Nephron progenitor cell (in vitro differentiated cells): ENCODE data around the gene MTFMT.

ENCODE experiments used
- DNase-seq: peaks from one replicate; pipeline ENCODE4 v3.0.0; 2021
- H3K27ac Mint-ChIP-seq: 2 replicates; pipeline ENCODE4 v1.8.0; 2021; ENCODE audit warnings: mild to moderate bottlenecking, moderate library complexity, mixed read lengths
- H3K27me3 Mint-ChIP-seq: 2 replicates; pipeline ENCODE4 v1.8.0; 2021; ENCODE audit warnings: mild to moderate bottlenecking, low read depth, mixed read lengths; ENCODE audit not compliant: poor library complexity
- H3K36me3 Mint-ChIP-seq: 2 replicates; pipeline ENCODE4 v1.8.0; 2021; ENCODE audit warnings: low read depth, mixed read lengths
- H3K4me1 Mint-ChIP-seq: 2 replicates; pipeline ENCODE4 v1.8.0; 2021; ENCODE audit warnings: mixed read lengths
- H3K4me3 Mint-ChIP-seq: 2 replicates; pipeline ENCODE4 v1.8.0; 2021; ENCODE audit warnings: mild to moderate bottlenecking, moderate library complexity, mixed read lengths
- H3K9me3 Mint-ChIP-seq: 2 replicates; pipeline ENCODE4 v1.8.0; 2021; ENCODE audit warnings: mild to moderate bottlenecking, moderate library complexity, mixed read lengths
- CTCF ChIP-seq: fragments of 200-600 bp; sonication (generic); IDR thresholded peaks from 2 replicates; pipeline ENCODE4 v1.5.0; 2021; ENCODE audit warnings: antibody characterized with exemption

MTFMT gene

DNA sequence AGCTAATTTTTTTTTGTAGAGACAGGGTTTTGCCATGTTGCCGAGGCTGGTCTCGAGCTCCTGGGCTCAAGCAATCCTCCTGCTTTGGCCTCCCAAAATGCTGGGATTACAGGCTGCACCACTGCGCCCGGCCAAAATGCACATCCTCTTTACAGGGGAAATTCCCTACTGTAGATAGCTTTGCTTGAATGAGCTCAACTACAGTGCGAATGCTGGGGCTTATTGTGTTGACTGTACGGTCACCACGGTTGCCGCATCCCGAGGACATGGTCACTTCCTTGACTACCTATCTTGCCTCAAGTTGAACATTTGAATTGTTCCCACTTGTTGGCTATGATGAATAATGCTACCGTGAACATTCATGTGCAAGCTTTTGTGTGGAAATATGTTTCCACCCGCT is 5.3 kb upstream of the MTFMT start:
- H3K4me3 Mint-ChIP-seq = no peak overlapping the region
- H3K27me3 Mint-ChIP-seq = peaks cover 13% of the 10 kb centered on the region
- H3K36me3 Mint-ChIP-seq = no peaks in the 10 kb centered on the region
- H3K4me1 Mint-ChIP-seq = peaks cover 38% of the 10 kb centered on the region
- H3K27ac Mint-ChIP-seq = no peak overlapping the region
- DNase-seq = no peak
- no peaks in the 10 kb centered on the region for H3K9me3 Mint-ChIP-seq
- TF ChIP-seq CTCF = no peak

- H3K27ac Mint-ChIP-seq = no peak overlapping the region
- H3K4me1 Mint-ChIP-seq = peaks cover 29% of the 10 kb centered on the region
- DNase-seq = no peak
- no peaks in the 10 kb centered on the region for H3K9me3 Mint-ChIP-seq
- H3K36me3 Mint-ChIP-seq = no peaks in the 10 kb centered on the region
- H3K4me3 Mint-ChIP-seq = no peak overlapping the region
- no peak for TF ChIP-seq CTCF
- peaks cover 13% of the 10 kb centered on the region for H3K27me3 Mint-ChIP-seq
These were observed 4.3 kb upstream of the MTFMT start for GRCh38 chr15:65033659-65034269.

- Mint-ChIP-seq H3K4me1 (peaks cover 33% of the 10 kb centered on the region), H3K36me3 (no peaks in the 10 kb centered on the region), H3K9me3 (no peaks in the 10 kb centered on the region), H3K4me3 (peak overlapping the region; percentile 42), H3K27ac (no peak overlapping the region), H3K27me3 (peaks cover 13% of the 10 kb centered on the region)
- peak; percentile 82 for TF ChIP-seq CTCF
- peak; percentile 75 for DNase-seq
These were observed 3.5 kb upstream of the MTFMT start for GRCh38 chr15:65032801-65033537.

- no peak for DNase-seq
- Mint-ChIP-seq H3K36me3 (peaks cover 15% of the 10 kb centered on the region), H3K4me1 (peaks cover 41% of the 10 kb centered on the region), H3K4me3 (peak overlapping the region; percentile 68), H3K27me3 (peaks cover 13% of the 10 kb centered on the region), H3K9me3 (no peaks in the 10 kb centered on the region), H3K27ac (no peak overlapping the region)
- no peak for TF ChIP-seq CTCF
These were observed 333 bp upstream of the MTFMT start for GRCh38 chr15:65029736-65030208.

GRCh38 chr15:65028338-65028737 is 1.1 kb downstream of the MTFMT start:
- Mint-ChIP-seq H3K36me3 (peaks cover 26% of the 10 kb centered on the region), H3K9me3 (no peaks in the 10 kb centered on the region), H3K27me3 (peaks cover 13% of the 10 kb centered on the region), H3K4me1 (peaks cover 30% of the 10 kb centered on the region), H3K4me3 (peak overlapping the region; percentile 91), H3K27ac (no peak overlapping the region)
- DNase-seq = no peak
- no peak for TF ChIP-seq CTCF
